Keratinocyte (primary cell): ENCODE results near the gene TBX3. TPM values are rescaled to one million over a fixed set of nuclear protein-coding genes. Genes with fewer than 3 reads are reported as not detected.
A peak's percentile ranks its signal among the peaks of the same experiment; 100 is the strongest.

ENCODE experiments used
- DNase-seq: peaks from one replicate; pipeline ENCODE4 v3.0.0-alpha.2; 2011; ENCODE audit warnings: low read depth, missing footprints, low spot score
- FAIRE-seq: peaks from 2 replicates; lab custom pipeline; 2011; peaks lifted over from hg19 to GRCh38; lab: Jason Lieb, UNC
- H2AFZ ChIP-seq: 2 replicates; pipeline ENCODE4 v1.6.0; 2012; ENCODE audit warnings: low read length, control low read depth, inconsistent platforms; ENCODE audit not compliant: control insufficient read depth
- H3K27ac ChIP-seq: 2 replicates; pipeline ENCODE4 v1.5.1; 2011; ENCODE audit warnings: low read length; ENCODE audit not compliant: control insufficient read depth, insufficient read depth
- H3K27me3 ChIP-seq: 3 replicates; pipeline ENCODE4 v1.6.0; 2011; ENCODE audit warnings: low read length; ENCODE audit not compliant: control insufficient read depth, insufficient read depth; ENCODE audit errors: extremely low read depth
- H3K36me3 ChIP-seq, 2 experiments: 2 replicates in 1 of 2; 3 replicates in 1 of 2; pipeline ENCODE4 v1.5.1; 2011; ENCODE audit warnings: low read length in 2 of 2, mild to moderate bottlenecking in 1 of 2; ENCODE audit not compliant: control insufficient read depth in 2 of 2, insufficient read depth in 2 of 2; ENCODE audit errors: extremely low read depth in 1 of 2
- H3K4me1 ChIP-seq: 3 replicates; pipeline ENCODE4 v1.5.1; 2011; ENCODE audit warnings: low read length; ENCODE audit not compliant: control insufficient read depth, insufficient read depth; ENCODE audit errors: extremely low read depth
- H3K4me2 ChIP-seq: 3 replicates; pipeline ENCODE4 v1.6.0; 2011; ENCODE audit warnings: low read depth, low read length; ENCODE audit not compliant: control insufficient read depth, insufficient read depth; ENCODE audit errors: extremely low read depth
- H3K4me3 ChIP-seq, 3 experiments: fragments of 200-600 bp in 1 of 3; sonication (generic) in 1 of 3; 2 replicates in 2 of 3; 3 replicates in 1 of 3; pipeline ENCODE4 v1.5.1; 2011 to 2016; ENCODE audit warnings: low read length in 3 of 3, mild to moderate bottlenecking in 3 of 3, control low read depth in 2 of 3, inconsistent platforms in 1 of 3, low read depth in 1 of 3, mixed read lengths in 1 of 3, mixed run types in 1 of 3, moderate library complexity in 1 of 3; ENCODE audit not compliant: control insufficient read depth in 2 of 3, insufficient read depth in 2 of 3; ENCODE audit errors: extremely low read depth in 1 of 3
- H3K79me2 ChIP-seq: 2 replicates; pipeline ENCODE4 v1.6.0; 2012; ENCODE audit warnings: low read length; ENCODE audit not compliant: control insufficient read depth, insufficient read depth
- H3K9ac ChIP-seq: 3 replicates; pipeline ENCODE4 v1.6.0; 2011; ENCODE audit warnings: low read length; ENCODE audit not compliant: control insufficient read depth, insufficient read depth; ENCODE audit errors: extremely low read depth
- H3K9me1 ChIP-seq: 3 replicates; pipeline ENCODE4 v1.6.0; 2011; ENCODE audit warnings: low read length; ENCODE audit not compliant: control insufficient read depth, insufficient read depth; ENCODE audit errors: extremely low read depth
- H3K9me3 ChIP-seq: 2 replicates; pipeline ENCODE4 v1.5.1; 2012; ENCODE audit warnings: low read depth, low read length; ENCODE audit not compliant: control insufficient read depth
- H4K20me1 ChIP-seq: 3 replicates; pipeline ENCODE4 v1.6.0; 2011; ENCODE audit warnings: low read length; ENCODE audit not compliant: control insufficient read depth, insufficient read depth; ENCODE audit errors: extremely low read depth
- EZH2 ChIP-seq: IDR thresholded peaks from one replicate; pipeline ENCODE4 v1.6.1; 2012; ENCODE audit warnings: inconsistent platforms, mild to moderate bottlenecking, low read length, moderate library complexity
- dilution Hi-C: fragments of 300-500 bp; cut with MboI; formaldehyde crosslinking; loops from one replicate; pipeline ENCODE4 v1.7.0; 2020; ENCODE audit warnings: low sequenced_read_pairs; ENCODE audit not compliant: extremely low pct_ligation_motif_present
- polyA plus RNA-seq, 5 experiments: library from polyadenylated mRNA; depleted of rRNA in 3 of 5; stranded (reverse) in 3 of 5; stranded (forward) in 1 of 5; unstranded in 1 of 5; fragments of >200 nt; gene quantifications; 1 replicate in 1 of 5; 2 replicates in 3 of 5; 3 replicates in 1 of 5; pipeline versions ENCODE4 v1.2.1 to v1.2.3, GENCODE V29; 2011 to 2012; ENCODE audit warnings: missing spikeins in 2 of 5, low read depth in 1 of 5, low replicate concordance in 1 of 5
- TF ChIP-seq, protein P1 (sequence below), 3 experiments: IDR thresholded peaks in 1 of 3; conservative IDR thresholded peaks in 1 of 3; optimal IDR thresholded peaks in 1 of 3; 2 replicates in 2 of 3; 3 replicates in 1 of 3; pipeline versions ENCODE3 to v1.5.1; 2011; ENCODE audit warnings: low read length in 3 of 3, mild to moderate bottlenecking in 3 of 3, moderate library complexity in 2 of 3, control low read depth in 1 of 3, inconsistent platforms in 1 of 3; ENCODE audit not compliant: insufficient read depth in 2 of 3; ENCODE audit errors: extremely low read depth in 1 of 3

TBX3 gene
- polyA plus RNA-seq, 1 donor (not counting 4 experiments of a cell fraction or from before 2014, with no cell fraction given), result 7.8 TPM

DNA sequence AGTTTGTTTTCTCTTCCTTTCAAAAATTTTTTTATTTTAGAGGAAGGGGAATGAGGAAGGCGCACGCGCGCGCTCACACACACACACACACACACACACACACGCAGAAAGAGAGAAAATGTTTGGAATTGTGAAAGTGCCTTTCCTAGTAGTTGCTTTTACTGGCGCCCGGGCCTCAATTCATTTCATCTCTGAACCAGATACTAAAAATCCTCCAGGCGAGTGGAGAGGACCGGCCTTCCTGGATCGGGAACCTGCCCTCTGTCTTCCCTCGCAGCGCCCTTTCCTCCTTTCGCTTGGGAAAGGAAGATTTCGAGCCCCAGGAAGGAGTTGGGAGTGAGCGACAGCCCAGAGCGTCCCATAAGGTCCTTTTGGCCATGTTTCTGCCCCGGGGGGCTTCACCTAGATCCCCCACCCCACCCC is 7.8 kb upstream of the TBX3 start:
- Histone ChIP-seq H4K20me1 (no peaks in the 10 kb centered on the region), H3K79me2 (no peaks in the 10 kb centered on the region), H3K9me1 (no peaks in the 10 kb centered on the region), H3K27me3 (no peaks in the 10 kb centered on the region), H3K4me2 (peak overlapping the region; percentile 93), H3K4me3 (peak overlapping the region; percentile 47 to 69 (median 69)), H3K27ac (peak overlapping the region; percentile 58), H2AFZ (peak overlapping the region; percentile 92), H3K36me3 (no peaks in the 10 kb centered on the region), H3K9me3 (no peaks in the 10 kb centered on the region), H3K4me1 (peaks cover 31% of the 10 kb centered on the region), H3K9ac (peak overlapping the region; percentile 79)
- DNase-seq (no peak), FAIRE-seq (no peak)
- TF ChIP-seq, protein P1, sequence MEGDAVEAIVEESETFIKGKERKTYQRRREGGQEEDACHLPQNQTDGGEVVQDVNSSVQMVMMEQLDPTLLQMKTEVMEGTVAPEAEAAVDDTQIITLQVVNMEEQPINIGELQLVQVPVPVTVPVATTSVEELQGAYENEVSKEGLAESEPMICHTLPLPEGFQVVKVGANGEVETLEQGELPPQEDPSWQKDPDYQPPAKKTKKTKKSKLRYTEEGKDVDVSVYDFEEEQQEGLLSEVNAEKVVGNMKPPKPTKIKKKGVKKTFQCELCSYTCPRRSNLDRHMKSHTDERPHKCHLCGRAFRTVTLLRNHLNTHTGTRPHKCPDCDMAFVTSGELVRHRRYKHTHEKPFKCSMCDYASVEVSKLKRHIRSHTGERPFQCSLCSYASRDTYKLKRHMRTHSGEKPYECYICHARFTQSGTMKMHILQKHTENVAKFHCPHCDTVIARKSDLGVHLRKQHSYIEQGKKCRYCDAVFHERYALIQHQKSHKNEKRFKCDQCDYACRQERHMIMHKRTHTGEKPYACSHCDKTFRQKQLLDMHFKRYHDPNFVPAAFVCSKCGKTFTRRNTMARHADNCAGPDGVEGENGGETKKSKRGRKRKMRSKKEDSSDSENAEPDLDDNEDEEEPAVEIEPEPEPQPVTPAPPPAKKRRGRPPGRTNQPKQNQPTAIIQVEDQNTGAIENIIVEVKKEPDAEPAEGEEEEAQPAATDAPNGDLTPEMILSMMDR (optimal IDR thresholded peaks at IDR 0.05 in 1 of 3, IDR thresholded peaks at IDR 0.05 in 1 of 3, conservative IDR thresholded peaks at IDR 0.05 in 1 of 3; ENCODE audit: extremely low read depth in 1 of 3, insufficient read depth in 2 of 3, low read length in 3 of 3), result no peak
- no peak for TF ChIP-seq EZH2
- dilution Hi-C loops, result no loop called here

DNA sequence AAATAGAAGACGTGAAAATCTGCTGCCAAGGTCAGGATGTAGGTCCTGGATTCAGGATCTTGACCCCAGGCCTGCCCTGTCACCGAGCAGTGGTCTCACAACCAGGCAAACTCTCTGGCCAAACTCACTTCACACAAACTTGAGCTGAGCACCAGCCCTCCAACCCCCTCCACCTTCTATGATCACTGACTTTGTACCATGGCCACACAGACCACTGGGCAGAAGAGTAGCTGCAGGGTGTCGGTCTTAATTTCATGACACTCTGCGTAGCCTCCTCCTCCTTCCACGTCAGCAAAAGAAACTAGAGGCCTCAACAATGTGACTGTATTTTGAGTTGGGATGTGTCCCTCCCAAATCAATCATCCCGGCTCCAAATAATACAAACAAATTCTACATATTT is 7.2 kb upstream of the TBX3 start:
- Histone ChIP-seq H3K36me3 (no peaks in the 10 kb centered on the region), H3K9me3 (no peaks in the 10 kb centered on the region), H4K20me1 (no peaks in the 10 kb centered on the region), H3K27ac (peak overlapping the region; percentile 58), H3K4me3 (peak overlapping the region in 2 of 3 experiments; percentile 69), H3K9ac (peak overlapping the region; percentile 79), H3K79me2 (no peaks in the 10 kb centered on the region), H3K4me2 (peak overlapping the region; percentile 93), H3K9me1 (no peaks in the 10 kb centered on the region), H3K4me1 (peaks cover 31% of the 10 kb centered on the region), H2AFZ (peak overlapping the region; percentile 92), H3K27me3 (no peaks in the 10 kb centered on the region)
- dilution Hi-C loops, result no loop called here
- no peak for DNase-seq
- TF ChIP-seq, protein P1 (optimal IDR thresholded peaks at IDR 0.05 in 1 of 3, IDR thresholded peaks at IDR 0.05 in 1 of 3, conservative IDR thresholded peaks at IDR 0.05 in 1 of 3; ENCODE audit: extremely low read depth in 1 of 3, insufficient read depth in 2 of 3, low read length in 3 of 3), result no peak
- TF ChIP-seq EZH2, result no peak
- no peak for FAIRE-seq
